Measurements from ENCODE around the gene TMEM119.

Gene TMEM119

DNA sequence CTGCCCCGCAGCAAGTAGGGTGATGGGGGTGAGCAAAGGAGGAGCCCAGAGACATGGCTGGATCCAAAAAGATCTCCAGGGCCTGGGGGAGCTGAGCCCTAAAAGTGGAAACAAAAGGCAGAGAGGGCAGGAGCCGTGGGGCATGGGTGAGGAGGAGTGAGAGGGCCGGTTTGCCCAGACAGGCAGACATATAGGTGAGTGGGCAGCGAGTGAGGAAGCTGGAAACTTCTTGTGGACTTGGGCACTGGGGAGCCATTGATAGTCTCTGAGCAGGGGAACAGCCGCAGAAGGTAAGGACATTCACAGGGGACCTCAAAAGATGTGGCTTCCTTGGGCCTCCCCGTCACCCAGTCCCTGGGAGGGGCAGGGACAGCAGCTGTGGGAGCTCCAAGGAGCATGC lies 16.8 kb upstream of the TMEM119 start:
- DNase-seq: no peak

DNA sequence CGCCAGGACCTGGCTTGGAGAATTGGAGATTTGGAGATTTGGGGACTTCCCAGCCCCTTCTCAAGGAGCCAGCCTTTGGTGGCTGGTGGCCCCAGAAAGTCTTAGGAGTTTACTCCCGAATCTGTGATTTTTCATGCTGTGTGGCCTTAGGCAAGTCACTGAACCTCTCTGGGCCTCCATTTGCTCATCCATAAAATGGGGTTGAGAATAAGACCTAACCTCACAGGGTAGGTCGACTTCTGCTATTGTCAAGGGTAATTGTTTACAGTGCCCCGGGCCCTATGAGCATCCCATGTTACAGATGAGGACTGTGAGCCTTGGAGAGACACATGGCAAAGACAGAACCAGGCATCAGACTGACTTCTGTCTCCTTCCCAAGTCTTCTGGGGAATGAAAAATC lies 16.2 kb upstream of the TMEM119 start:
- DNase-seq: no peak

GRCh38 chr12:108613548-108613947 lies 15.7 kb upstream of the TMEM119 start:
- DNase-seq: no peak

DNA sequence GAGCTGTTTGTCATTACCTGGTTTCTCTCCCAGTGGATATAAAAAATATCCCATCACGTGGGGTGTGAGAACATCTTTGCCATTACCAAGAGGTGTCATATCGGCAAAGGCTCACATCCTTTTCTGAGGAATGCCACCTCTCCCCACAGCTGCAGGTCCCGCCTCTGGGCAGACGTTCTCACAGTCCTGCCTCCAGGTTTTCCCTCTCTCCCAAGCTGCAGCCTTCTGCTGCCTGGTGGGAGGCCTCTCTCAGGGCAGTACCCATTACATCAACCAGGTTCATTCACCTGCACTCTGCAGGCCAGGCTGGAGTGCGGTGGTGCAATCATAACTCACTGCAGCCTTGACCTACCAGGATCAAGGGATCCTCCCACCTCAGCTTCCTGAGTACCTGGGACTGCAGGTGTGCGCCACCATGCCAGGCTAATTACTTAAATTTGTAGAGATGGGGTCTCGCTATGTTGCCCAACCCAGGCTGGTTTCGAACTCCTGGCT lies 15.0 kb upstream of the TMEM119 start:
- DNase-seq: no peak

DNA sequence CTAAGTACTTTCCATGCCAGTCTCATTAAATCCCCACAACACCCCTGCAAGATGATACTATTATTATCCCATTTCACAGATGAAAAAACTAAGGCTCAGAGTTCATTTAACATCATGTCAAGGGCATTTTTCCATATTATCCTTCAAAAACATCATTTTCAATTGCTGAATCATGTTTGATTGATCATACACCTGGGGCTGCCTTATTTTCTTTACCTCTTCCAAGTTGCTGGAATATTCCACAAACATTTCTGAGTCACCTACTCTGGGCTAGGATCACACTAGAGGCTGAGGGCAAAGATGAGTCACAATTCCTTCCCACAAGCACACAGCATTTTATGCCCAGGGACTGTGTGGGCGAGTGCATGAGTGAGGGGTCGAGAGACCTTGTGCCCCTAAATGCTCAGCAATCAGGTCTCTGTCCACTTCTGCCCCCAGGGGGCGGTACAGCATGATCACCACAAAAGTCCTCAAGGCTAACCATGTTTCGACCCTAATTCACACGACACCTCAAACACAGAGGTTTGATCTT lies 14.1 kb upstream of the TMEM119 start:
- no peak for DNase-seq

DNA sequence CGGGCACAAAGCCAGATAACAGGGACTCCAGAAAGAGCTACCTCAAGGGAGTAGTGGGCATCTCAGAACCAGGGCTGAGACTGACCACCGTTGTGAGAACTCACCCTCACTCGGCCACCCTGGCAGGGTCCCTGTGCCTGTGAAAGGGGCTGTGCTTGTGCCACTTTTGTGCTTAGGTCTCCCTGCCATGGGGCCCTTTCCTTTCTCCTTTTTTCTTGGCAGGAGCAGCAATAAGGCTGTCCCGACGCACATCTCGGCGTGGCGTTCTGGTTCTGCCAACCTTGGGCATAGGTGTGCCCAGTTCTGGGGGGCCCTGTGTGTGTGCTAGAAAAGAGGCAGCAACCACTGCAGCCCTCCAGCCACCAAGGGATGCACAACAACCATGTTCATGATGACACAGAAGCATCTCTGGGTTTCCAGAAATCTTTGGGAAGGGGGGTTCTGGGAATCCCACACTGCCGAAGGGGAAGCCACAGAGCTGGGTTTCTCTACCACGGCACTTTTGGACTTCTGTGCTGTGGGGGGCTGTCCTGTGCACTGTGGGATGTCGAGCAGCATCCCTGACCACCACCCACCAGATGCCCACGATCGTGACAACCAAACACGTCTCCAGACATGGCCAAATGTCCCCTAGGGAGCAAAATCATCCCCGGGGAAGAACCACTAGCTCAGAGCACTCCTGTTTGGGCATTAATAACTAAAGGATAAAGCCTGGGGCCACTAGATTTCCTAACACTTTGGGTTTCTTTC lies 13.1 kb upstream of the TMEM119 start:
- no peak for DNase-seq

- DNase-seq: no peak
Observed at GRCh38 chr12:108610336-108610815, 12.5 kb upstream of the TMEM119 start.

GRCh38 chr12:108609537-108610335 lies 11.9 kb upstream of the TMEM119 start:
- DNase-seq: no peak

GRCh38 chr12:108608616-108609015 lies 10.7 kb upstream of the TMEM119 start:
- no peak for DNase-seq

GRCh38 chr12:108607981-108608600 lies 10.2 kb upstream of the TMEM119 start:
- no peak for DNase-seq

DNA sequence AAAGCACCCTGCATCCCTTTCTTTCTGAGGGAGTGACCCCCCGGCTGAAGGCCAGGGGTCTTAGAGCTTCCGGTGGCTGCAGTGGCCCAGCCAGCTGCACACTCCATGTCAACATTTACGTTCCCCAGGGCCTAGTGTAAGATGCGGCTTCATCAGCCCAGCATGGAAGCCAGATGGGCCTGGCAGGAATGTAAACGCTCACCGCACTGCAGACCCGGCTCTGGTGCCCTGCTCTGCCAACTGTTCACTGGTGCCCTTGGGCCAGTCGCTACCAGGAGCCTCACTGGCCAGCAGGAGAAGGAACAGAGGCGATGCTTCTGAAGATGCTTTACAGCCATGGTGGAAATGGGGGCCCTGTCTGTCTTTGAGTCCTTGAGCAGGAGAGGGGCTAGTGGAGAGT lies 8.6 kb upstream of the TMEM119 start:
- DNase-seq: no peak

DNA sequence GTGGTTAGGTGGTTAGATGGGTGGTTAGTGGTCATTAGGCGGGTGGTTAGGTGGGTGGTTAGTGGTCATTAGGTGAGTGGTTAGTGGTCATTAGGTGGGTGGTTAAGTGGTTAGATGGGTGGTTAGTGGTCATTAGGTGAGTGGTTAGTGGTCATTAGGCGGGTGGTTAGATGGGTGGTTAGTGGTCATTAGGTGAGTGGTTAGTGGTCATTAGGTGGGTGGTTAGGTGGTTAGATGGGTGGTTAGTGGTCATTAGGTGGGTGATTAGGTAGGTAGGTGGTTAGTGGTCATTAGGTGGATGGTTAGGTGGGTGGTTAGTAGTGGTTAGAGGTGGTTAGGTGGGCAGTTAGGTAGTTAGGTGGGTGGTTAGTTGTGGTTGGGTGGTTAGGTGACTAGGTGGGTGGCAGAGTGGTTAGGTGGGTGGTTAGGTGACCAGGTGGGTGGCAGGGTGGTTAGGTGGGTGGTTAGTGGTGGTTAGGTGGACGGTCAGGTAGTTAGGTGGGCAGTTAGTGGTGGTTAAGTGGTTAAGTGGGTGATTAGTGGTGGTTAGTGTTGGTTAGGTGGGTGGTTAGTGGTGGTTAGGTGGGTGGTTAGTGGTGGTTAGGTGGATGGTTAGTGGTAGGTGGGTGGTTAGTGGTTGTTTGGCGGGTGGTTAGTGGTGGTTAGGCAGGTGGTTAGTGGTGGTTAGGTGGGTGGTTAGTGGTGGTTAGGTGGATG lies 8.0 kb upstream of the TMEM119 start:
- DNase-seq: no peak

- no peak for DNase-seq
Observed at GRCh38 chr12:108605000-108605689, 7.3 kb upstream of the TMEM119 start.

- DNase-seq: no peak
Observed at GRCh38 chr12:108604208-108604941, 6.5 kb upstream of the TMEM119 start.

DNA sequence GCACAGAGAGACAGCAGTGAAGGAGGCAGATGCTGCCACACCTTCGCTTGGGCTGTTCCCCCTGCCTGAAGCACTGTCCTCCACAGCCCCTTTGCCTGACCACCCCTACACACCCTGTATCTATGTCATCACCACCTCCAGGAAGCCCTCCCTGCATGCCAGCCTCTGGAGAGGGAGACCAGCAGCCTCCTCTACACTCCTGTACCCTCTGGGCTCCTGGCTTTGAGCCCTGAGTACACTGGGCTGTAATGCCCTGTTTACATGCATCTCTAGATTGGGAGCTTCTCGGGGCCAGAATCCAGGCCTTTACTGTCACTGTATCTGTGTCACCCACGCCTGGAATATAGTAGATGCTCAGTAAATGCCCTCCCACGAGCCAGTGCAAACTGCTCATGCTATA lies 5.9 kb upstream of the TMEM119 start:
- no peak for DNase-seq

GRCh38 chr12:108602976-108603704 lies 5.3 kb upstream of the TMEM119 start:
- DNase-seq: no peak

- no peak for DNase-seq
Observed at GRCh38 chr12:108602209-108602705, 4.4 kb upstream of the TMEM119 start.

DNA sequence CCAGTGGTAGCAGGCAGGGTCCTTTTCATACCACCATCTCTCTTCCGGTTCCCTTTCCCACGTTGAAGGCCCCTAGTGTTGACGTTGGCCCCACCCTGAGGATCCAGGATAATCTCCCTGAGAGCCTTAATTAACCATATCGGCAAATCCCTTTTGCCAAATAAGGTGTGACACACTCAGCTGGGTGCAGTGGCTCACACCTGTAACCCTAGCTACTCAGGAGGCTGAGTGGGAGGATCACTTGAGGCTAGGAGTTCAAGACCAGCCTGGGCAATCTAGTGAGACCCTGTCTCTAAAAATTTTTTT lies 2.8 kb upstream of the TMEM119 start:
- DNase-seq: no peak

DNA sequence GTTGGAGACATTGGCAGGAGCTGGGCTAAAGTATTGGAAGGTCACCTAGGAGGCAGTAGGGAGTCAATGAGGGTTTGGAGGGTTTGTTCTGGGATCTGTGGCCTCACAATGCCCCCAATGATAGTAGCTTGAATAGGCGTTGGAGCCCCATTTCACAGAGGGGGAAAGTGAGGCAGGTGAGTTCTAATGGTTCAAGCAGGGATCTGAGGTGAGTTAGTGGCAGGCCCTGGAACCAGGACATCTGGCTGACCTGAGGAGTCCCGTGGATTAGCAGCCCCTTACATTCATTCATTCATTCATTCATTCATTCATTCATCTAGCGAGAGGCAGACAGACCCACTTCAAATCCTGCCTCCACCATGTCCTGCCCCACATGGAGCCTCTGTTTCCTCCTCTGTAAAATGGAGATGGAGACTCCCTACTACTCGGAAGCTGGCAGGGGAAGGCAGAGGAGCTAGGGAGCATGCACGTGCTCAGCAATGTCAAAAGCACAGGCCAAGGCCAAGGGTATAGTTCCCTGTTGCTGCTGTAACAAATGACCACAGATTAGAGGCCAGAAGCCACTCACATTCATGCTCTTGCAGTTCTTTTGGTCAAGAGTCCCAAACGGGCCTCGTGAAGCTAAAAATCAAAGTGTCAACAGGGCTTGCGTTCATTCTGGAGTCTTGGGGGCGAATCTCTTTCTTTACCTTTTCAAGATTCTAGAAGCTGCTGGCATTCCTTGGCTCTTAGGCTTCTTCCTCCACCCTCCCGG lies 2.2 kb upstream of the TMEM119 start:
- no peak for DNase-seq

DNA sequence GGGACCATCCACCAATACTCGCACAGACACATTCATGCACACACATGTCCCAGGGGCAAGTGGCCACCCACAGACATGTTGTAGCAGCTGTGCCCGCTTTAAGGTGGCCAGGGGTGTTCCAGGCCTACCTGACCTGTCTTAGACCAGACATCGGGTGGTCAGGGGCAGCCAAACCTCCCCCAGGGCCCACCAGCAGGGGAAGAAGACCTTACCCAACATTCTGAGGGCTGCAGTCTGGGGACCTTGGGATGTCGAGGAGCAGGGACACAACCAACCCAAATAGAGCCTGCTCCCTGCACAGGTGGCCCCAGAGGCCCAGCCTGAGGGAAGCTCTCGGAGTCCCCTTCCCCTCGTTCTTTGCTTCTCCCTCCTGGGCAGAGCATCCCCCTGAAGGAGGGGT lies 1.7 kb upstream of the TMEM119 start:
- DNase-seq: no peak

All from NCI-H1092 treated with DMSO at 0.1 percent for 48 hours (cell line).